ENCODE data around the gene FECH.
A peak's percentile ranks its signal among the peaks of the same experiment; 100 is the strongest.

FECH gene, protein sequence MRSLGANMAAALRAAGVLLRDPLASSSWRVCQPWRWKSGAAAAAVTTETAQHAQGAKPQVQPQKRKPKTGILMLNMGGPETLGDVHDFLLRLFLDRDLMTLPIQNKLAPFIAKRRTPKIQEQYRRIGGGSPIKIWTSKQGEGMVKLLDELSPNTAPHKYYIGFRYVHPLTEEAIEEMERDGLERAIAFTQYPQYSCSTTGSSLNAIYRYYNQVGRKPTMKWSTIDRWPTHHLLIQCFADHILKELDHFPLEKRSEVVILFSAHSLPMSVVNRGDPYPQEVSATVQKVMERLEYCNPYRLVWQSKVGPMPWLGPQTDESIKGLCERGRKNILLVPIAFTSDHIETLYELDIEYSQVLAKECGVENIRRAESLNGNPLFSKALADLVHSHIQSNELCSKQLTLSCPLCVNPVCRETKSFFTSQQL

DNA sequence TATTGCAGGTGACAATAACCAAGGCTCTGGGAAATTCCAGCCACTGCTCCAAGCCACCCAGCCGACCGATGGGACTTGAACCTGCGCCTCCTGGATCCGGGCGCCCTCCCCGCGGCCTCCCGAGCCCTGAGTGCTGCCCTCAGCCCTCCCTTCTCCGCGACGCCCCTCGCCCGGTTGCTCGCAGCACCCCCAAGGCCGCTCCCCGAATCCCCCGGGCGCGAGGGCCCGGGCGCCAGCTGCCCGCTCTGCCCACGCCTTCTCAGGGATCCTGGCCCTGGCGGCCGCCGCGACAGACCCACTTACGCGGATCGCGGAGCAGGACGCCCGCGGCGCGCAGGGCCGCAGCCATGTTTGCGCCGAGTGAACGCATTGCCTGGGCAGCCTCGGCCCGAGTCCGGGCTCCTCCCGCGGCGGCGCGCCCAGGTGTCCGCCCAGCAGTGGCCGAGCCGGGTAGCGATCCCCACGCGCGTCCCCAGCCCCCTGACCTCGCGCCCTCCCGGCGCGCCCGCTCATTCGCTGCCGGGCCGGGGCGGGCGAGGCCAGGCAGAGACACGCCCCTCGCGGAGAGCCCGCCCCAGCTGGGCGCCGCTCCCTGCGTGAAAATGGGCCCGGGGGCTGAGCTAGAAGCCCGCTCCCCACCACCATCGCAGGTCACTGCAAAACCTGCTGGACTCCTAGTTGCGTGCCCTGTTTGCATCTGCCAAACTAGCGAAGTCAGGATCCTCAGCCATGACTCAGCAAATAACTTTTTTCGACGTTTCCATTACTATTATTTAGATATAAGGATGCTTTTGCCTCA is at the start of gene FECH:
Gene FECH, minus strand, starts transcription at position 452 of the 799 bp plus-strand sequence. Its CDS starts 82 bp downstream, at position 370.
- Histone ChIP-seq H3K36me3 (ENCODE audit: insufficient read depth, low read length) (peaks cover 5% of the 10 kb centered on the region; the same call in 1 of the 2 replicates), H3K9ac (ENCODE audit: low read depth, low read length) (peak within 1 kb of the TSS; percentile 76), H4K20me1 (ENCODE audit: insufficient read depth, low read length) (no peaks in the 10 kb centered on the region), H3K79me2 (ENCODE audit: insufficient read depth, low read length) (peaks cover 9% of the 10 kb centered on the region), H3K4me2 (ENCODE audit: insufficient read depth, low read length) (peak within 1 kb of the TSS; percentile 96), H3K4me3 (ENCODE audit: low read depth in 1 of 2, low read length in 2 of 2) (peak within 1 kb of the TSS; percentile 56 to 90), H2AFZ (ENCODE audit: low read depth, low read length) (peak within 1 kb of the TSS; percentile 93), H3K27ac (ENCODE audit: low read length) (peak within 1 kb of the TSS; percentile 68), H3K27me3 (ENCODE audit: insufficient read depth, low read length, poor library complexity) (no peaks in the 10 kb centered on the region), H3K4me1 (ENCODE audit: insufficient read depth, low read length) (peaks cover 23% of the 10 kb centered on the region), H3K9me3 (ENCODE audit: insufficient read depth, low read length, severe bottlenecking) (no peaks in the 10 kb centered on the region)
- TF ChIP-seq EZH2 (IDR thresholded peaks at IDR 0.05; ENCODE audit: borderline replicate concordance, low read depth, low read length, severe bottlenecking): no peak
- TF ChIP-seq, protein P1, sequence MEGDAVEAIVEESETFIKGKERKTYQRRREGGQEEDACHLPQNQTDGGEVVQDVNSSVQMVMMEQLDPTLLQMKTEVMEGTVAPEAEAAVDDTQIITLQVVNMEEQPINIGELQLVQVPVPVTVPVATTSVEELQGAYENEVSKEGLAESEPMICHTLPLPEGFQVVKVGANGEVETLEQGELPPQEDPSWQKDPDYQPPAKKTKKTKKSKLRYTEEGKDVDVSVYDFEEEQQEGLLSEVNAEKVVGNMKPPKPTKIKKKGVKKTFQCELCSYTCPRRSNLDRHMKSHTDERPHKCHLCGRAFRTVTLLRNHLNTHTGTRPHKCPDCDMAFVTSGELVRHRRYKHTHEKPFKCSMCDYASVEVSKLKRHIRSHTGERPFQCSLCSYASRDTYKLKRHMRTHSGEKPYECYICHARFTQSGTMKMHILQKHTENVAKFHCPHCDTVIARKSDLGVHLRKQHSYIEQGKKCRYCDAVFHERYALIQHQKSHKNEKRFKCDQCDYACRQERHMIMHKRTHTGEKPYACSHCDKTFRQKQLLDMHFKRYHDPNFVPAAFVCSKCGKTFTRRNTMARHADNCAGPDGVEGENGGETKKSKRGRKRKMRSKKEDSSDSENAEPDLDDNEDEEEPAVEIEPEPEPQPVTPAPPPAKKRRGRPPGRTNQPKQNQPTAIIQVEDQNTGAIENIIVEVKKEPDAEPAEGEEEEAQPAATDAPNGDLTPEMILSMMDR (IDR thresholded peaks at IDR 0.05; ENCODE audit: borderline replicate concordance, extremely low read depth, low read length, poor library complexity, severe bottlenecking): no peak
- peak; percentile 70 for DNase-seq
- peak; percentile 92 for ATAC-seq (ENCODE audit: insufficient read depth, low read depth)

DNA sequence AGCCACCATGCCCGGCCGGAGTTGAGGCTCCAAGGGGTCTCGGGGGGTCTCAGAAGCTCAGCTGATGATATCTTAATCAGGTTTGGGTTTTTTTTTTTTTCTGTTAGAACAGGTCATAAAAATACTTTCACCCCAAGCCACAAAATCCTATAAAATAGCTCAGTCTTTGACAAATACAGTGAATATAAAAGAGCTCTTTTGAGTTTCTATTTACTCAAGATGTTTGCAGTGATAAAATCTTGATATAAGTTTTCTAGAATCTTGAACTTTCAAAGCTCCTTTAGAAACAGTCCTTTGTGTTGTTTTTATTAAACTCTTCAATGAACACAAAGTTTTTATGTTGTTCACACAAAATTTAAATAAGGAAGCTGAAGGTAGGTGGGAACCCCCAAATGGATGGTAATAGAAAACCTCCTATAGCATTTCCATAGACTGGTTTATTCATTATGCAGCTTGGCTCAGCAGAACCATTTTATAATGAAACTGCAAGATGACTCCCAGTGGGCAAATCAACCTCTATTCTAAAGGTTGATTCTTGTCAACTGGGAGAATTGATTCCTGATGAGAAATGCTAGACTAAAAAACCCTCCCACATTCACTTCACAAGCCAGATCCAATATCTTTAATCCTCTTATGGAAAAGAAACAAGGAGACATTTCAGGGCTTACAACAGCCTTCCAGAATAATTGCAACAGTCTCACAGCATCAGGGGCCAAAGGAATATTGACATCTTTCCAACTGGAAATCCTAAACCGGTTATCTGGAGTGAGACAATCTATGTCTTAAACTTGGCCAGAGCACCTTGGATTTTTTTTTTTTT is 48.7 kb upstream of the FECH start:
- peaks cover 11% of the 10 kb centered on the region; the same call in 1 of the 2 replicates for H3K36me3 ChIP-seq (ENCODE audit: insufficient read depth, low read length)
- no peaks in the 10 kb centered on the region for H3K9me3 ChIP-seq (ENCODE audit: insufficient read depth, low read length, severe bottlenecking)
- H3K79me2 ChIP-seq (ENCODE audit: insufficient read depth, low read length): peaks cover 16% of the 10 kb centered on the region
- peaks cover 12% of the 10 kb centered on the region for H3K4me1 ChIP-seq (ENCODE audit: insufficient read depth, low read length)
- no peak overlapping the region for H3K9ac ChIP-seq (ENCODE audit: low read depth, low read length)
- no peak overlapping the region for H3K4me2 ChIP-seq (ENCODE audit: insufficient read depth, low read length)
- no peak for DNase-seq
- no peaks in the 10 kb centered on the region for H3K27me3 ChIP-seq (ENCODE audit: insufficient read depth, low read length, poor library complexity)
- no peak for ATAC-seq (ENCODE audit: insufficient read depth, low read depth)
- no peak overlapping the region for H2AFZ ChIP-seq (ENCODE audit: low read depth, low read length)
- H3K27ac ChIP-seq (ENCODE audit: low read length): no peak overlapping the region
- H3K4me3 ChIP-seq (ENCODE audit: low read depth in 1 of 2, low read length in 2 of 2): no peak overlapping the region
- H4K20me1 ChIP-seq (ENCODE audit: insufficient read depth, low read length): no peaks in the 10 kb centered on the region
- TF ChIP-seq EZH2 (IDR thresholded peaks at IDR 0.05; ENCODE audit: borderline replicate concordance, low read depth, low read length, severe bottlenecking): no peak
- TF ChIP-seq, protein P1 (IDR thresholded peaks at IDR 0.05; ENCODE audit: borderline replicate concordance, extremely low read depth, low read length, poor library complexity, severe bottlenecking): no peak

DNA sequence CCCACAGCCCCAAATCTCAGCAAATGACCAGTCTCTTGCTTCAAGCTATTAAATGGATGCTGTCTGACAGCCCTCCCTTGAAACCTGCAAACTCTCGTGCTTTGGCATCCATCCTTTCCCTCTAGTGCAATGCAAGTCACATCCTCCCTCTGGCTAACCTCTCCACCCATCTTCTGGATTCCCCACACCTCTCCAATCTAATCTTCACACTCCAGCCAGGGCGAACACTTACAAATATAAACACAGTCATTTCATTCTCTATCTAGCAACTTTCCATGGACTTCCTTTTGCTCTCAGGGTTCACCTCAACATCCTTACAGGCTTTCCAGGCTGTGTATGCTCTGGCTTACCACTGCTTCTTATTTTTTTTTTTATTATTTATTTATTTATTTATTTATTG is 45.2 kb upstream of the FECH start:
- peak overlapping the region; percentile 68 for H3K4me2 ChIP-seq (ENCODE audit: insufficient read depth, low read length)
- DNase-seq (no peak), ATAC-seq (ENCODE audit: insufficient read depth, low read depth) (no peak)
- H3K27me3 ChIP-seq (ENCODE audit: insufficient read depth, low read length, poor library complexity): no peaks in the 10 kb centered on the region
- H3K9me3 ChIP-seq (ENCODE audit: insufficient read depth, low read length, severe bottlenecking): no peaks in the 10 kb centered on the region
- H3K4me3 ChIP-seq (ENCODE audit: low read depth in 1 of 2, low read length in 2 of 2): peak overlapping the region in 1 of 2 experiments; percentile 90; a peak in 1 of 4 replicates
- no peaks in the 10 kb centered on the region for H4K20me1 ChIP-seq (ENCODE audit: insufficient read depth, low read length)
- peak overlapping the region; percentile 29; the same call in 1 of the 2 replicates for H3K27ac ChIP-seq (ENCODE audit: low read length)
- peaks cover 17% of the 10 kb centered on the region for H3K79me2 ChIP-seq (ENCODE audit: insufficient read depth, low read length)
- TF ChIP-seq, protein P1 (IDR thresholded peaks at IDR 0.05; ENCODE audit: borderline replicate concordance, extremely low read depth, low read length, poor library complexity, severe bottlenecking): no peak
- no peak for TF ChIP-seq EZH2 (IDR thresholded peaks at IDR 0.05; ENCODE audit: borderline replicate concordance, low read depth, low read length, severe bottlenecking)
- H3K9ac ChIP-seq (ENCODE audit: low read depth, low read length): 0 out of 2 replicates have a peak overlapping the region, but pooled peaks have one; percentile 67
- peaks cover 6% of the 10 kb centered on the region; the same call in 1 of the 2 replicates for H3K36me3 ChIP-seq (ENCODE audit: insufficient read depth, low read length)
- no peak overlapping the region for H2AFZ ChIP-seq (ENCODE audit: low read depth, low read length)
- H3K4me1 ChIP-seq (ENCODE audit: insufficient read depth, low read length): peaks cover 21% of the 10 kb centered on the region

Measured in DND-41 (cell line).